Glutamatergic neuron (in vitro differentiated cells): ENCODE measurements around the gene SUN5. TPM values are rescaled to one million over a fixed set of nuclear protein-coding genes. Genes with fewer than 3 reads are reported as not detected.

Source experiments
- DNase-seq: peaks from one replicate; pipeline ENCODE4 v3.0.0; 2022
- H3K27ac Mint-ChIP-seq: one replicate; pipeline ENCODE4 v1.8.0; 2020; ENCODE audit warnings: mild to moderate bottlenecking, mixed read lengths, inconsistent platforms; ENCODE audit not compliant: unreplicated experiment
- H3K27me3 Mint-ChIP-seq: one replicate; pipeline ENCODE4 v1.8.0; 2020; ENCODE audit warnings: mild to moderate bottlenecking, moderate library complexity, mixed read lengths, inconsistent platforms; ENCODE audit not compliant: unreplicated experiment
- H3K36me3 Mint-ChIP-seq: one replicate; pipeline ENCODE4 v1.8.0; 2020; ENCODE audit warnings: mild to moderate bottlenecking, mixed read lengths, inconsistent platforms; ENCODE audit not compliant: unreplicated experiment
- H3K4me1 Mint-ChIP-seq: one replicate; pipeline ENCODE4 v1.8.0; 2020; ENCODE audit warnings: mild to moderate bottlenecking, low read depth, mixed read lengths, inconsistent platforms; ENCODE audit not compliant: unreplicated experiment
- H3K4me3 Mint-ChIP-seq: one replicate; pipeline ENCODE4 v1.8.0; 2020; ENCODE audit warnings: mild to moderate bottlenecking, mixed read lengths, inconsistent platforms; ENCODE audit not compliant: unreplicated experiment
- H3K9me3 Mint-ChIP-seq: one replicate; pipeline ENCODE4 v1.8.0; 2020; ENCODE audit warnings: mild to moderate bottlenecking, moderate library complexity, mixed read lengths, inconsistent platforms; ENCODE audit not compliant: unreplicated experiment
- CTCF ChIP-seq: fragments of 200-600 bp; sonication (generic); IDR thresholded peaks from one replicate; pipeline ENCODE4 v1.5.0; 2021; ENCODE audit not compliant: partially characterized antibody, unreplicated experiment
- total RNA-seq: library from RNA; stranded (reverse); fragmentation: NEBNext Ultra II Directional; extraction: Animal tissue kit (Norgen Biotek cat#: 25700); gene quantifications from one replicate; pipeline ENCODE4 v1.2.1, GENCODE V29; 2021; ENCODE audit not compliant: unreplicated experiment

Gene SUN5
- total RNA-seq, 1 donor from 2014 or later, result not detected

- no peak for TF ChIP-seq CTCF
- Mint-ChIP-seq H3K9me3 (peaks cover 8% of the 10 kb centered on the region), H3K4me1 (no peaks in the 10 kb centered on the region), H3K27me3 (peaks cover 2% of the 10 kb centered on the region), H3K4me3 (no peak overlapping the region), H3K36me3 (no peaks in the 10 kb centered on the region), H3K27ac (no peak overlapping the region)
- no peak for DNase-seq
Measured at GRCh38 chr20:33009214-33010132, 5.2 kb upstream of the SUN5 start.

GRCh38 chr20:33008336-33009213 lies 4.3 kb upstream of the SUN5 start:
- Mint-ChIP-seq H3K4me1 (no peaks in the 10 kb centered on the region), H3K36me3 (no peaks in the 10 kb centered on the region), H3K27me3 (peaks cover 2% of the 10 kb centered on the region), H3K4me3 (no peak overlapping the region), H3K9me3 (peaks cover 8% of the 10 kb centered on the region), H3K27ac (no peak overlapping the region)
- no peak for DNase-seq
- no peak for TF ChIP-seq CTCF

GRCh38 chr20:33007376-33008335 lies 3.4 kb upstream of the SUN5 start, which contains the start of gene BPIFB2:
Gene BPIFB2, plus strand, starts transcription at chr20:33007704. Its CDS starts 871 bp downstream, at chr20:33008575.
- Mint-ChIP-seq H3K27ac (no peak within 1 kb of the TSS), H3K4me3 (no peak within 1 kb of the TSS), H3K36me3 (no peaks in the 10 kb centered on the region), H3K4me1 (no peaks in the 10 kb centered on the region), H3K9me3 (peaks cover 8% of the 10 kb centered on the region), H3K27me3 (peaks cover 2% of the 10 kb centered on the region)
- no peak for DNase-seq
- no peak for TF ChIP-seq CTCF

- no peak overlapping the region for H3K27ac Mint-ChIP-seq
- H3K4me3 Mint-ChIP-seq, result no peak overlapping the region
- DNase-seq, result no peak
- H3K9me3 Mint-ChIP-seq, result peaks cover 6% of the 10 kb centered on the region
- H3K4me1 Mint-ChIP-seq, result no peaks in the 10 kb centered on the region
- H3K36me3 Mint-ChIP-seq, result no peaks in the 10 kb centered on the region
- TF ChIP-seq CTCF, result no peak
- H3K27me3 Mint-ChIP-seq, result no peaks in the 10 kb centered on the region
Measured at GRCh38 chr20:33006776-33007375, 2.6 kb upstream of the SUN5 start.
